ENCODE data around the gene OBP2B.
A peak's percentile ranks its signal among the peaks of the same experiment; 100 is the strongest.

OBP2B gene

GRCh38 chr9:133167096-133167730 lies 41.8 kb downstream of the OBP2B start:
- DNase-seq (ENCODE audit: low spot score) = no peak

DNA sequence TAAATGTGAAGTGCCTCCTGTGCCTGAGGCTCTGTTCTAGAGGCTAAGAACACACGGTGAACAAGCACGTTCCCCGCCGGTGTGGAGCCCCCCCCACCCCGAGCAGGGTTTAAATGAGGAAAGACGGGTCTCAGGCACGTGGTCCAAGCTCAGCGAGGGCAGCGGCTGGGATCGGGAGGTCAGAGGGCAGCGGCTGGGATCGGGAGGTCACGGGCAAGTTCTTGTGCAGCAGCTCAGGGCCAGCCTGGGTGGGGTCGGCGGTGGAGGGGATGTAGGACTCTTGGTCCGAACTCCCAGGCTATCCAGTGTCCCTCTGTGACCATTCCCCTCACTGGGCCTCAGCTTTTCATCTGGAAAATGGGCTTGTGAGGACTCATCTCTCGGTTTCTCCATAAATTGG lies 42.7 kb downstream of the OBP2B start:
- no peak for DNase-seq (ENCODE audit: low spot score)

- DNase-seq (ENCODE audit: low spot score) = no peak
Measured at GRCh38 chr9:133165452-133165730, 43.7 kb downstream of the OBP2B start.

GRCh38 chr9:133164191-133164590 lies 44.9 kb downstream of the OBP2B start:
- no peak for DNase-seq (ENCODE audit: low spot score)

GRCh38 chr9:133163504-133164172 lies 45.4 kb downstream of the OBP2B start, which contains the start of gene GBGT1:
TSS of gene GBGT1 (minus strand) at chr9:133163914. CDS start at chr9:133162412, 1,502 bp downstream.
- DNase-seq (ENCODE audit: low spot score) = peak; percentile 56

DNA sequence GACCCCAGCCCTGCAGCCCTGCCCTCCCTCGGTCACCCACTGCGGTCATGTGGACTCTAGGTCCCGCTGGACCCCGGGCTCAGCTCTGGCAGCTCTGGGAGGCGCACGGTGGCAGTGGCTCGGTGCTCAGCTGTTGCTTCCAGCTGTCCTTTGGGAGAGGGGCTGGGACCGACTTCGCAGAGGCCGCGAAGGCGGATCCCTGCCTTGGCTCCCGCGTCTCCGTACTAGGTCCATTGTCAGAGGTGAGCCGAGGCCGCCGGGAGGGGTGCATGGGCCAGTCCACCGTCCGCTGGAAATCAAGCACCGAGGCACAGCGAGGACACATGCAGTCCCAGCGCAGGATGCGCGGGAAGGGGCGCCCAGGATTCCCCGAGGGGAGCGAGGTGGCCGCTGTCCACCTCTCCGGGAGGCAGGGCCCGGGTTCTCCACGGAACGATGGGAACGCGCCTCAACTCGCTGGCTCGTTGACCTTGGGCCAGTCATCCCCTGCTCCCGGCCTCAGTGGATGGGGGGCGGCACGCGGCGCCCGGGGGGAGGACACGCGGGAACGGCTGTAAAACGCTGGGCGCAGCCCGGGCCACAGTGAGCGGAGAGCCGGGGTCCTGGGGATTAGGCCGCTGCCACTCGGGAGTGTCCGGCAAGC lies 46.1 kb downstream of the OBP2B start:
- no peak for DNase-seq (ENCODE audit: low spot score)

DNA sequence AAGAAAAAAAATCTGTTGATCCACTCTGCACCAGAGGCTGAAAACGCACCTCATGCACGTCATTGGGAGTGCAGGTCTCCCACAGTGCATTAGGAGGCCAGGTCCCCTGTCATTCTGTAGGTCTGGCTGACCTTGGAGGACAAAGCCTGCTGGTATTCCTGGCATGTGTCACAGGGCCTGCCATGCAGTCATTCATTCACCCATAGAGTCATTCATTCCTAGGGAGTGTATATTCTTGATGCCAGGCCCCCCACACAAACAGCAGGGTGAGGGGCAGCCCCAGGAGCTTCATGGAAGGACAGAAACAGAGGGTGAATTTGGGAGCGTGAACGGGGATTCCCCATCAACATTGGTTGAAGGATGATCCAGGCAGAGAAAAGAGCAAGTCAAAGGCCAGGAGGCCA lies 47.5 kb downstream of the OBP2B start:
- DNase-seq (ENCODE audit: low spot score) = no peak

- peak; percentile 93 for DNase-seq (ENCODE audit: low spot score)
Measured at GRCh38 chr9:133160742-133161546, 48.1 kb downstream of the OBP2B start.

GRCh38 chr9:133158695-133159094 lies 50.4 kb downstream of the OBP2B start:
- no peak for DNase-seq (ENCODE audit: low spot score)
